Cerebellar nuclear complex (tissue), 1 donor: ENCODE measurements around the gene SH3PXD2A.

ENCODE experiments used
- DNase-seq, 2 experiments: peaks; one replicate each; lab custom pipeline; 2025; lab: John Stamatoyannopoulos, UW

Gene SH3PXD2A

DNA sequence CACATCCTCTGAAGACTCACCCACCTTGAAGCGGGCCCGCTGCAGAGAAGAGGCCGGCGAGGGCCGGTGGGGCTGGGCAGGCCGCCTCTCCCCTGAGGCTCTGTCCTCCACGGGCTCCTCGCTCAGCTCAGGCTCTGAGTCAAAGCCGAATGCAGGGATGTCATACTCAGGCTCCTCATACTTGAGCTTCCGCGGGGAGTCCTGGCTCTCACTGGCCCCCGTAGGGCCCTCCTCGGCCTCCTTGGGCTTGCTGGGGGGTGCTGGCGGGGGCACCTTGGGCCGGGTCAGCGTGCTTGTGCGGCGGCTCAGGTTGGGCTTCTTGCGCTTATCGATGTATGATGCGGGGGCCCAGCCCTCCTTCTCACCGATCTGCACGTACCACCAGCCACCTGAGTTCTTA lies 252.0 kb downstream of the SH3PXD2A start:
- no peak for DNase-seq

DNA sequence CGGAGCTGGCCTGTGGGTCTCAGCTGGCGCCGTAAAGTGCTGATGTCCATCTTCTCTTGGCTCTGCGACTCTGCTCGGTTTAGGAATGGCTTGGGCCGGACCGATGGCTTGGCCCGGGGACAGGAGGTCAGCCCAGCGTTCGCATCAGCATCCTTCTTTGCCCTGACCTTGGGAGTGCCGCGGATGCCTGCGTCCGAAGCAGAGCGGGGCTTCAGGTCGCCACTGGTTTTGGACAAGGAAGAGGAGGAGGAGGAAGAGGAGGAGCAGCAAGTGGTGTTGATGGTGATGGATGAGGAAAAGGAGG lies 252.6 kb downstream of the SH3PXD2A start:
- no peak for DNase-seq

- DNase-seq, result no peak
Observed at GRCh38 chr10:103602028-103602851, 253.1 kb downstream of the SH3PXD2A start.

DNA sequence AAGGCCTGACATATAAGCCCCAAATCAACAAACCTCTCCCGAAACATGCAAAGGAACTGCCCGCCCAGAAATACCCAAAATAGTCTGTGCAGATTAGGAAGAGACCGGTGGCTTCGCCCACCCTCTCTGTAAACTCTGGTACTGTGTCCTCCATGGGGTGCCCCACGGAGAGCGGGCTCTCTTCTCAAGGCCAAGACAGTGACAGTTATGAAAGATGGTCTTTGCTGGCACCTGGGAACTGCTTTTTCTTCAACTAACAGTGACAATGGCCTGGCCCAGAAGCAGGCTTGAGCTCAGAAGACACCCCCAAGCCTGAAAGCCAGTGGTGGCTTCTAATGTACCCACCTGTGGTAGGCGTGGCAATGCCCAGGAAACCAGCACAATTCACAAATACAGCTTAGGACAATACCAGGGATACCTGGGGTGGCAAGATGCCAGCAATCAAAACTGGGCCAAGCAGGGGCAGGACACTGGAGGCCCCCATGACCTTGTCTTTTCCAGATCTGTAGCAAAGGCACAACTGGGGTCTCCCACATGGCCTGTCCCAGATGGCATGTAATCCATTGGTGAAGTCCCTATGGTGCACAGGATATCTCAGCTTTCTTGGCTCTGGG lies 254.3 kb downstream of the SH3PXD2A start:
- no peak for DNase-seq

DNA sequence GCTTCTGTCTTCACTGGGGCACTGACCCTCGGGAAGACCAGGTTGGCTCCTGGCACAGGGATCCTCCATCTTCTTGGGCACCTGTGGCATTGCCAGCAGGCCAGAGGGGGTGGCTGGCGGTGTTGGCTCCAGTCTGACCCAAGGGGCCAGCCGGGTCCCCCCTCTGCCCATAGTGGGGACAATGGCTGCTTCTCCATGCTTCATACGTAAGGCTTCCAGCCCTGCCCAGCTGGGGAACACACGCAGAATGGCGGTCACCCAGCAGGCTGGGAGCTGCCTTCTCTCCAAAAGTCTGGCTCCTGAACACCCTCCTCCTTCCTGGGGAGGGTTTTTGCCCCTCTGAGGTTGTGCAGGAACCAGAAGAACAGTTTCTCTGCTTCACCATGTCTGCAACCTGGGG lies 255.1 kb downstream of the SH3PXD2A start:
- DNase-seq, result no peak

DNA sequence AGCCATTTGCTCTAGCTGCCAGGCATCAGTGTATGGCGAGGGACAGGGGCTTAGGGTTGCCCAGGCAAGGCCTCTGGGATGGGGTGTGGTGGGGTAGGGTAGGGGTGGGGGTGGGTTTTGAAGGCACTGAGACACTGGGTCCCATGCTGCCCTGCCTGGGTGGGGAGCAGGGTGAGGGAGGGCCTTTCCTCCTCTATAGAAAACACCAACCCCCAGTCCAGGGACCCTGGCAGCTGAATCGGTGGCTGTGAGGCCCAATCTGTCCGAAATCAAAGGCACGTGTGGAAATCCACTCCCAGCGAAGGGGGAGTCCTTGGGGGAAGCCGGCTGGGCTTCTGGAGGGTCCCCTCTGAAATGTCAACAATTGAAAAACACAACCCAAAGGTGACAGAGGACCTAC lies 255.5 kb downstream of the SH3PXD2A start:
- DNase-seq, result no peak

- DNase-seq, result peak in 1 of 2 experiments; percentile 52
Observed at GRCh38 chr10:103599211-103599610, 256.2 kb downstream of the SH3PXD2A start.

DNA sequence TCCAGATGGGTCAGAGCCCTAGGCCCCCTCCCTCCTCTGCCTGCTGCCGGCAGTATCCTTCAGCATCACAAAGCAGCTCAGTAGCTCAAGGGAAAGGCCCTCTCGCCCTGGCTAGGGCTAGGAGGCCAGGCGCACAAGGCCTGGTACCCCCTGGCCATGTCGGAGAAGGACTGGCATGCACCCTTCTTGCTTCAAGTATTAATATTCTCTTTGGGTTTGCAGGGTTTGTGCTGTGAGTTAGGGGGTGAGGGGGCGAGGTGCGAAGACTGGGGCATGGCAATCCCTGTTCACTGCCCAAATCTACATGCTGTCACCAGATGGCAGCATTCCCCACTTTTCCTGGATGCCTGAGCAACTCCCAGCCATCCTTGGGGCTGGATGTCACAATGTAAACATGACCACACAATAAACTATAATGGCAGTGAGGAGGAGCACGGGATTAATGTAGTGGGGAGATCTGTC lies 256.7 kb downstream of the SH3PXD2A start:
- no peak for DNase-seq

DNA sequence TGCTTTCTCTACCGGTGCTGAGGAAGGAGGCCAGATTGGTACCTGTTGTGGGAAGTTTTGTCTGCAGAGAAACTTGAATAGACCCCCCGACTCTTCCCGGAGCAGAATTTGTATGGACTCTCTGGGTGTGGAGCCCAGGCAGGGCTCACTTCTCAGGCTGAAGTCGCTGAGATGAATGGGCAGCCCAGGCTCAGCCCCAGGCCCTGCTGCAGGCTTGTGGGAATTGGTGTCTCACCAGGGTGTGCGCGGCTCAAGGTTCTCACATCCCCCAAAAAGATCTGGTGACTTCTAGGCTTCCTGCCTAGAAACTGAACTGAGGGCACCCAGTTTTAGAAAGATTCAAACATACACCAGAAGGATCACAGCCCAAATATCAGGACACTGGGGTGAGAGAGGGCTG lies 258.4 kb downstream of the SH3PXD2A start:
- DNase-seq, result no peak

DNA sequence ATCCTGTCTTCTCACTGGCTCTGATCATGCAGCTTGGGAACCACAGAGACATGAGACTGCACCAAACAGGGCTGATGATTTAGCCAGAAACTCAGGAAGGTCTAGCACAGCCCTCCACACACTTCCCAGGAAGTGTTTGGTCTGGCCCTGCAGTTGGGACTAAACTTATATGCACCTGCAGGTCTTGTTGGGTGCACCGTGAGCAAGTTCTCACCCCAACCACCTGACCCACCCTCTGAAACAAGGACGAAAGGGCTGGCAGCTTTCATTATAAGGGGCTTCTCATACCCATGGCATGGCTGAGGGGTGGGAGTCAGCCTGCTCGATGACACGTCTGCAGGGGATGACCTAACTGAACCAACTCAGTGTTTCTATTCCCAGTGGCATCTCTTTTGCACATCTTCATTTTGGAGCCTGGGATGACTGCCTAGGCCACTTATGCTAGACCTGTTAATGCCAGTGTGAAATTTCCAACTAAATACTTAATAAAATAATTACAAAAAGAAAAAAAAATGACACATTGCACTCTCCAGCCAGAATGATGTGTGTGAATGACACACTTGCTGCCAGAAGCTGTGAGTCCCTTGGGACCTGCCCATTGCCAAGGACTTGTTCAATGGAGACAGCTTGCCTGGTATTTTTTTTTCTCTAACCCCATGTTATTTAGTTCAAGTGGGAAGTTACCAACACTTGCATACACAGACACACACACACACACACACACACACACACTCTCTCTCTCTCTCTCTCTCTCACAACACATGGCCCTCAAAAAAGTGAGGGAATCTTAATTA lies 259.2 kb downstream of the SH3PXD2A start:
- DNase-seq, result no peak

DNA sequence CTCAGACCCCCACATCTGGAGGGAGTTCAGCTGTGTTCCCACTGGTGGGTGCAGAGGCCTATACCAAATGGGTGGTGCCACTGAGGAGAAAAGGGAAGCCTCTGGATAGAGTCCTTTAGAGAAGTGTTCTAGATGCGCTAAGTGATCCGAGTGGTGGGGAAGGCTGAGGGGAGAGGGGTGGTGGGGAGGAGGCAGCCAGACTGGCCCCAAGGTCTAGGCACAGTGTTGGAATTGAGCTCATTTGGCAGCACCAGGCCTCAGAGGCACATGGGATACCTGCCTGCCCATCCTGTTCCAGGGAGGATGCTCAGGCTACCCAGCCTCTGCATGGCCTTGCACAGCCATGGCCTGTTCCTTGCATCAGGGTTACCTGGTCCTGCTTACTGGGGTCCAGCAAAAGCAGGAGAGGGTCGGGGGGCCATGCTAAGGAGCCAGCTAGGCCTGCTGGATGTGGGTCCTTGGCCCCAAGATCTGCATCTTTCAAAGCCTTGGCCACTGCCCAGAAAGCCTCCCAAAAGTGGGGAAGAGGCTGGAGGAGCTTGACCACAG lies 262.3 kb downstream of the SH3PXD2A start:
- no peak for DNase-seq

DNA sequence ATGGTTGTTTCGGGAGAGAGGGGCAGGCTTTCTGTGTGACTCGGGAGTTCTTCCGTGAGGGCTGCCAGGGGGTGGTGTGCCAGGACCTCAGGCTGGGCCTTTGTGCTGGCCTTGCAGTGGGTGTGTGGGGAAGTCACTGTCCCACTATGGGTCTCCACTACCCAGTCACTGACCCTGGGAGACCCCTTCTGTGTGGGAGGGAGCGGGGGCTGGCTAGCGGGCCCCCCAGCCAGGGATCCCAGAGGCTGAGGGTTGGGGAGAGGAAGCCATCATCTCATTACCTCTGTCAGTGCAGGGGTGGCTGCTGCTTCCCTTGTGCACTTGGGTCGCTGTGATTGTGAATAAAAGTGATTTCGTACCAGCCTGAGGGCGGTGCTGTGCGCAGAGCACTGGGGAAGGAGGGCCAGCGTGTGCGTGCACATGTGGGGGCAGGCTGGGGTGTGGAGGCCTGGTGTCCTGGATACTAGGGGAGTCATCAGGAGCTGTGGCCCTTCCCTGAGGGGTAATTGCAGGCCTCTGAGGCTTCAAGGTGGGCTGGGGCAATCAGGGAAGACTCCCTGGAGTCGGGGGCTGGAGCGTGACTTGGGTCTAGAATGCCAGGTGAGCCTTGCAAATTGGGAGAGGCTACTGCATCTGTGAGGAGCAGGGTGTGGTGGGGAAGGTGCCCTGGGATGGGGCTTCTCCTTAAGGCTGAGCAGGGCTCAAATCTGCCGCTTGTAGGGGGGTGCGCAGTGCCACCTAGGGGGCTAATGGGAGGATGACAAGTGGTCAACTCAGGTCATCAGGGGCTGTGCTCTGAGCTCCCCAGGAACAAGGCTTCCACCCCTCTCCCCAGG lies 263.0 kb downstream of the SH3PXD2A start:
- no peak for DNase-seq

- no peak for DNase-seq
Observed at GRCh38 chr10:103590744-103591291, 264.6 kb downstream of the SH3PXD2A start.

- DNase-seq, result no peak
Observed at GRCh38 chr10:103590060-103590459, 265.3 kb downstream of the SH3PXD2A start.

- DNase-seq, result no peak
Observed at GRCh38 chr10:103589074-103589630, 266.2 kb downstream of the SH3PXD2A start.

DNA sequence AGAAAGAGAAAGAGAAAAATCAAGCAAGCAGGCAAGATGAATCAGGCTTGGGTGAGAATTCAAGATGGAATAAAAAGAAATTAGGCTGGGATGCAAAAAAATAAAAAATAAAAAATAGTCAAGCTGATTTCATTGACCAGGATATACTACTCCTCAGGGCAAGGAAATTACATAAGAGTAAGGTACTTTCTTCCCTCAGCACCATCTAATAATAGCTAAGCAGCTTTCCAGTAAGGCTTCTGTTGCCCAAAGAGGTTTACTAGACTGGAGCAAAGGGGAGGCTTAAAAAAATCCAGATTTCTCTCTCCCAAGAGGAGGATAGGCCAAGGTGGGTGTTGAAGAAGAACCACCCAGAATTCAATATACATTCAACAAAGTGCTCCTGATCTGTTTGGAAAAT lies 268.3 kb downstream of the SH3PXD2A start:
- no peak for DNase-seq

- DNase-seq, result no peak
Observed at GRCh38 chr10:103585011-103585405, 270.4 kb downstream of the SH3PXD2A start.

DNA sequence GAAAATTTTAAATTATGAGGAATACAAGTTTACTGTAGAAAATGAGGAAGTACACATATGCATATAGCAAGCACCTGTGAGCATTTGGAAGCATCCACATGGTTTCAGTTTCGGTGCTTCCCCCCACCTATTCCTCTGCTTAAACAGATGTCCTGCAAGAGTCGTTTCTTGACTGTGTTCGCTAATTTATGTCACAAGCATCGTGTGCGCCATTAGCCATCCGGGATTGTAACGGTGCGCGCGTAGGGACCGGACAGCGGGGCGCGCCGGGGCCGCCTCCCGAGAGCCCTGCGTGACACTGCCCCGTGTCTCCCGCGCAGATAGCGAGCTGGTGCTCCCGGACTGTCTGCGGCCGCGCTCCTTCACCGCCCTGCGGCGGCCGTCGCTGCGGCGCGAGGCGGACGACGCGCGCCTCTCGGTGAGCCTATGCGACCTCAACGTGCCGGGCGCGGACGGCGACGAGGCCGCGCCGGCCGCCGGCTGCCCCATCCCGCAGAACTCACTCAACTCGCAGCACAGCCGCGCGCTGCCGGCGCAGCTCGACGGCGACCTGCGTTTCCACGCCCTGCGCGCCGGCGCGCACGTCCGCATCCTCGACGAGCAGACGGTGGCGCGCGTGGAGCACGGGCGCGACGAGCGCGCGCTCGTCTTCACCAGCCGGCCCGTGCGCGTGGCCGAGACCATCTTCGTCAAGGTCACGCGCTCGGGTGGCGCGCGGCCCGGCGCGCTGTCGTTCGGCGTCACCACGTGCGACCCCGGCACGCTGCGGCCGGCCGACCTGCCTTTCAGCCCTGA lies 271.0 kb downstream of the SH3PXD2A start:
- no peak for DNase-seq

DNA sequence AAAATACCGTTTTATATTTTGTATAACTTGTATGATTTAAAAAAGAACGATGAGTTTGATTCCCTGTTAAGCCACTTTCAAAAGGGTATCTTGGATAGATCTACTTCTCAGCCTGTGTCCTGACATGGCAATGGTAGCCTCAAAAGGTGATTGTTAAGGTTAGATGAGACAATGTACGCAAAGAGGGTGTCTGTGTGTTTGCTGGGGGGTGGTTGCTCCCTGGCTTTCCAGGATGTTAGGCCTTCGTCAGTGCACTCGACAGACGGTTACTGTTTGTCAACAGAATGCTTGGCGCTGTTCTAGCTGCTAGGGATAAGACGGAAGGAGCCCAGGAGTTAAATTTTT lies 271.5 kb downstream of the SH3PXD2A start:
- DNase-seq, result no peak
